GM23248 (cell line): ENCODE results near the gene NPAT.

Experiments used
- EZH2 ChIP-seq: fragments of 200-600 bp; sonication (generic); IDR thresholded peaks from 2 replicates; pipeline ENCODE4 v1.6.1; 2018; ENCODE audit warnings: antibody characterized with exemption, mild to moderate bottlenecking; ENCODE audit not compliant: insufficient read depth, poor library complexity, severe bottlenecking
- EZH2phosphoT487 ChIP-seq: fragments of 200-600 bp; sonication (generic); IDR thresholded peaks from 2 replicates; pipeline ENCODE4 v1.6.1; 2018; ENCODE audit warnings: antibody characterized with exemption, moderate library complexity, mild to moderate bottlenecking, low read depth; ENCODE audit not compliant: insufficient read depth

- TF ChIP-seq EZH2 (no peak), EZH2phosphoT487 (no peak)
Measured at GRCh38 chr11:108226036-108226435, 3.6 kb upstream of the NPAT start.
